Measurements from ENCODE around the gene DPP7. TPM values are rescaled to one million over a fixed set of nuclear protein-coding genes. Genes with fewer than 3 reads are reported as not detected.
A peak's percentile ranks its signal among the peaks of the same experiment; 100 is the strongest.

DPP7 gene
- total and polyA plus RNA-seq, 2 donors from 2014 or later, result 164 to 205 TPM

DNA sequence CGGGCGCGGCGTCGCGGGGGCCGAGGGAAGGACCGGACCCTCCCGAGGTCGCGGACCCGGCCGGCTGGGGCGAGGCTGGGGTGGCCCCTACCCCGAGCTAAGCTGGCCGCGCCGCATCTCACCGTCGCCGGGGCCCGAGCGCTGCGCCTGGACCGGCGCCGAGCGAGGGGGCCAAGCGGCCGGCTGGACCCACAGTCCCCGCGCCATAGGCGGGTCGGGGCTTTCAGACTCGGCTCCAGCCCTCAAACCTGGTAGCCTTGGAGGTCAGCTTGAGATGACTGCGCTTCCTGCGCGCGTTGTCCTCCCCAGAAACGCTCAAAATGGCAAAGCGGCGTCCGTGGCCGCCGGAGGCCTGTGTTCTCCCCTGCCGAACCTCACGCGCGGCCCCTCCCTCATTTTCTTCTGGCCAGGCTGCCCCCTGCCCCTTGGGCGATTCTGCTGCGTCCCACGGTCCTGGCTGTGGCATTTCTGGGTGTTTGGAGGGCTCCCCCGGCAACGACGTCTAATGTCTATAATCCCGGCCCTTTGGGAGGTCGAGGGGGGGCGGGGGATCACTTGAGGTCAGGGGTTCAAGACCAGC lies 15.7 kb upstream of the DPP7 start:
- DNase-seq (no peak), FAIRE-seq (no peak)
- Histone ChIP-seq H3K9ac (ENCODE audit: low read length in 3 of 3) (no peak overlapping the region), H3K27ac (ENCODE audit: low read depth in 2 of 2, low read length in 2 of 2) (peak overlapping the region in 1 of 2 donors; percentile 51), H3K36me3 (ENCODE audit: control insufficient read depth in 2 of 3, insufficient read depth in 3 of 3, low read length in 3 of 3) (no peaks in the 10 kb centered on the region), H3K27me3 (ENCODE audit: control insufficient read depth, insufficient read depth, low read length) (no peaks in the 10 kb centered on the region), H3K4me1 (ENCODE audit: control insufficient read depth in 2 of 3, insufficient read depth in 2 of 3, low read depth in 1 of 3, low read length in 3 of 3) (peaks cover 0 to 16% (median 0%) of the 10 kb centered on the region in 3 donors), H3K4me3 (ENCODE audit: low read length in 3 of 3) (peak overlapping the region in 2 of 3 donors; percentile 72 to 77), H3K9me3 (ENCODE audit: control insufficient read depth in 2 of 3, insufficient read depth in 1 of 3, low read length in 3 of 3) (no peaks in the 10 kb centered on the region)
- TF ChIP-seq, protein P1, sequence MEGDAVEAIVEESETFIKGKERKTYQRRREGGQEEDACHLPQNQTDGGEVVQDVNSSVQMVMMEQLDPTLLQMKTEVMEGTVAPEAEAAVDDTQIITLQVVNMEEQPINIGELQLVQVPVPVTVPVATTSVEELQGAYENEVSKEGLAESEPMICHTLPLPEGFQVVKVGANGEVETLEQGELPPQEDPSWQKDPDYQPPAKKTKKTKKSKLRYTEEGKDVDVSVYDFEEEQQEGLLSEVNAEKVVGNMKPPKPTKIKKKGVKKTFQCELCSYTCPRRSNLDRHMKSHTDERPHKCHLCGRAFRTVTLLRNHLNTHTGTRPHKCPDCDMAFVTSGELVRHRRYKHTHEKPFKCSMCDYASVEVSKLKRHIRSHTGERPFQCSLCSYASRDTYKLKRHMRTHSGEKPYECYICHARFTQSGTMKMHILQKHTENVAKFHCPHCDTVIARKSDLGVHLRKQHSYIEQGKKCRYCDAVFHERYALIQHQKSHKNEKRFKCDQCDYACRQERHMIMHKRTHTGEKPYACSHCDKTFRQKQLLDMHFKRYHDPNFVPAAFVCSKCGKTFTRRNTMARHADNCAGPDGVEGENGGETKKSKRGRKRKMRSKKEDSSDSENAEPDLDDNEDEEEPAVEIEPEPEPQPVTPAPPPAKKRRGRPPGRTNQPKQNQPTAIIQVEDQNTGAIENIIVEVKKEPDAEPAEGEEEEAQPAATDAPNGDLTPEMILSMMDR (IDR thresholded peaks at IDR 0.05; ENCODE audit: borderline replicate concordance, extremely low read depth, insufficient read depth), result no peak
- intact Hi-C loops (cut with DNase I), result no loop called here

DNA sequence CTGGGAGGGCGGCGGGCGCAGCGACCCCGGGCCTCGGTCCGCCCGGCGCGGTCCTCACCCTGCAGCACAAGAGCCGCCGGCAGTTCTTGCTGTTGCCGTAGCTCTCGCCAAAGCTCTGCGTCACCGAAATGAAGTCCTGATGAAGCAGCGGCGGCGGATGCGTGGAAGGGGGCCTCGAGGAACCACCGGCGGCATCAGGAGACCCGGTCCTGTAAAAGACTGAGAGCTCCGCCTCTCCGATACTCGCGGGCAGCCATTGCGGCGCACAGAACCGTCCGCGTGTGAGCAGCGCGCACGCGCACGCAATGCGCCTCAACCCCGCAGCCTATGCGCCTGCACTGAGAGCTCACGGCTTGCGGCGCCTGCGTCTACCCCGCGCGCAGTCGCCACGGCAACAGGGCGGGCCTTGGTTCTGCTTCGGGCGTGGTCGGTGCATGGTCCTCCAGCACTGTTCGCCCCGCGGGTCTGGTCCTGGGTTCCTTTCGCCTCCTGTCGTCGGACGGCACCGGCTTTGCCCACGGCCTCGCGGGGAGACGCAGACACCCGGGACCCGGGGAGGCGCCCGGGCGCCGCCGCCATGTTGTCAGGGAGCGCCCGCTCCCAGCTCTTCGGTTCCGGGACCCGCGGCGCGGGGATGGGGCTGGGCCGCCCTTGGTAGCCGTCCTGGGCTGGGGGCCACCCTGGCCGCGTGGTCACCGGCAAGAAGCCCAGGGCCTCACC lies 15.1 kb upstream of the DPP7 start:
- peak overlapping the region in 2 of 3 donors; percentile 40 to 58 for H3K9ac ChIP-seq (ENCODE audit: low read length in 3 of 3)
- intact Hi-C loops (cut with DNase I), result no loop called here
- H3K36me3 ChIP-seq (ENCODE audit: control insufficient read depth in 2 of 3, insufficient read depth in 3 of 3, low read length in 3 of 3), result no peaks in the 10 kb centered on the region
- H3K27ac ChIP-seq (ENCODE audit: low read depth in 2 of 2, low read length in 2 of 2), result peak overlapping the region in 1 of 2 donors; percentile 51
- FAIRE-seq (no peak), DNase-seq (peak; percentile 89 to 96 (median 93))
- peak overlapping the region; percentile 66 to 77 (median 72) for H3K4me3 ChIP-seq (ENCODE audit: low read length in 3 of 3)
- TF ChIP-seq, protein P1 (IDR thresholded peaks at IDR 0.05; ENCODE audit: borderline replicate concordance, extremely low read depth, insufficient read depth), result no peak
- no peaks in the 10 kb centered on the region for H3K9me3 ChIP-seq (ENCODE audit: control insufficient read depth in 2 of 3, insufficient read depth in 1 of 3, low read length in 3 of 3)
- no peaks in the 10 kb centered on the region for H3K27me3 ChIP-seq (ENCODE audit: control insufficient read depth, insufficient read depth, low read length)
- peaks cover 0 to 16% (median 0%) of the 10 kb centered on the region in 3 donors for H3K4me1 ChIP-seq (ENCODE audit: control insufficient read depth in 2 of 3, insufficient read depth in 2 of 3, low read depth in 1 of 3, low read length in 3 of 3)

DNA sequence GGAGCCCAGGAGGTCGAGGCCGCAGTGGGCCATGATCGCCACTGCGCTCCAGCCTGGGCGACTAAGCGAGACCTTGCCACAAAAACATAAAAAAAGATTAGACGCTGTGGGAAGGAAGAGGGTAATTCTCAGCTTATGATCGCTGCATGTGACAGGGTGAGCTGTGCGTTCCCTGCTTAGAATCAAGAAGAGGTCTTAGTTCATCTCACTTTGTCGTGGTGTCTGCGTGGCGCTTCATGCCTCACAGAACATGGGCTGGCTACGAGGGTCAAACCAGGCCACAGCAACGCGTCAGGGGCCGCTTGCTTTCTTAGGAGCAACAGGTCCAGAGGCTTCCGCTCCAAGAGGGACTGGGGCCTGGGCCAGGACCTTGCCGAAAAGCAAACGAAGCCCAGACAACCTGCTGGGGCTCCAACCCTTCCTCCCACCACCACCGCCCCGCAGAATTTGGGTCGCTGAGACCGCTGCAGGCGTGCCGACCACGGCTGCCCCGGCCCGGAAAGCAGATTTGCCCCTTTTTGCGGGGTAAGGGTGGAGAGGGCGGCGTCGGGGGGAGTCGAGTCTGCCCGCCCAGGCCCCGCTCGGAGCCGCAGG lies 14.4 kb upstream of the DPP7 start:
- H3K4me1 ChIP-seq (ENCODE audit: control insufficient read depth in 2 of 3, insufficient read depth in 2 of 3, low read depth in 1 of 3, low read length in 3 of 3), result peaks cover 0 to 16% (median 0%) of the 10 kb centered on the region in 3 donors
- H3K4me3 ChIP-seq (ENCODE audit: low read length in 3 of 3), result peak overlapping the region; percentile 61 to 77 (median 72)
- H3K27ac ChIP-seq (ENCODE audit: low read depth in 2 of 2, low read length in 2 of 2), result no peak overlapping the region
- H3K9me3 ChIP-seq (ENCODE audit: control insufficient read depth in 2 of 3, insufficient read depth in 1 of 3, low read length in 3 of 3), result no peaks in the 10 kb centered on the region
- DNase-seq (no peak), FAIRE-seq (no peak)
- TF ChIP-seq, protein P1 (IDR thresholded peaks at IDR 0.05; ENCODE audit: borderline replicate concordance, extremely low read depth, insufficient read depth), result no peak
- intact Hi-C loops (cut with DNase I), result no loop called here
- H3K9ac ChIP-seq (ENCODE audit: low read length in 3 of 3), result peak overlapping the region in 2 of 3 donors; percentile 20 to 58
- no peaks in the 10 kb centered on the region for H3K27me3 ChIP-seq (ENCODE audit: control insufficient read depth, insufficient read depth, low read length)
- no peaks in the 10 kb centered on the region for H3K36me3 ChIP-seq (ENCODE audit: control insufficient read depth in 2 of 3, insufficient read depth in 3 of 3, low read length in 3 of 3)
